A673 (cell line): ENCODE data around the gene TAF11L7.
"Not testable (repeated sequence)": the region's sequence is repeated elsewhere in the genome, so short reads cannot be mapped to it uniquely, and the experiment has no call there.

Experiments
- CTCF ChIP-seq: fragments of 300-800, 200-600 bp; sonication (generic); conservative IDR thresholded peaks from 2 replicates; pipeline ENCODE4 v1.5.1; 2017; ENCODE audit warnings: low read depth, mild to moderate bottlenecking, antibody characterized with exemption, low read length, moderate library complexity, mixed read lengths
- EZH2 ChIP-seq: fragments of 200-600 bp; sonication (generic); IDR thresholded peaks from 2 replicates; pipeline ENCODE4 v1.6.1; 2017; ENCODE audit warnings: borderline replicate concordance, low read depth, mild to moderate bottlenecking, mixed read lengths, antibody characterized with exemption, low read length; ENCODE audit not compliant: poor library complexity, severe bottlenecking

- TF ChIP-seq EZH2, CTCF: not testable (repeated sequence)
These were observed 21.9 kb upstream of the TAF11L7 start for GRCh38 chr5:17607461-17607860.
